Bronchial epithelial cell (primary cell): Measurements from ENCODE around the gene LRIT2. TPM values are rescaled to one million over a fixed set of nuclear protein-coding genes. Genes with fewer than 3 reads are reported as not detected.

Source experiments
- DNase-seq: peaks from one replicate; pipeline ENCODE4 v3.0.0-alpha.2; 2010; ENCODE audit warnings: low read depth
- FAIRE-seq: peaks from 2 replicates; lab custom pipeline; 2011; peaks lifted over from hg19 to GRCh38; lab: Jason Lieb, UNC
- H3K27me3 ChIP-seq: 2 replicates; pipeline ENCODE4 v1.5.1; 2011; ENCODE audit warnings: low read length; ENCODE audit not compliant: control insufficient read depth, insufficient read depth
- H3K36me3 ChIP-seq: 2 replicates; pipeline ENCODE4 v1.5.1; 2011; ENCODE audit warnings: low read length; ENCODE audit not compliant: control insufficient read depth, insufficient read depth
- H3K4me3 ChIP-seq: 2 replicates; pipeline ENCODE4 v1.5.1; 2011; ENCODE audit warnings: mild to moderate bottlenecking, low read depth, low read length, control low read depth
- total RNA-seq: library from RNA; depleted of rRNA; stranded (reverse); fragments of >200 nt; gene quantifications from 2 replicates; pipeline ENCODE4 v1.2.1, GENCODE V29; 2014
- TF ChIP-seq, protein P1 (sequence below): IDR thresholded peaks from 2 replicates; pipeline ENCODE4 v1.5.1; 2011; ENCODE audit warnings: mild to moderate bottlenecking, moderate library complexity, low read length, control low read depth, inconsistent platforms; ENCODE audit not compliant: insufficient read depth, severe bottlenecking

The LRIT2 gene
- total RNA-seq, 1 donor from 2014 or later: not detected

DNA sequence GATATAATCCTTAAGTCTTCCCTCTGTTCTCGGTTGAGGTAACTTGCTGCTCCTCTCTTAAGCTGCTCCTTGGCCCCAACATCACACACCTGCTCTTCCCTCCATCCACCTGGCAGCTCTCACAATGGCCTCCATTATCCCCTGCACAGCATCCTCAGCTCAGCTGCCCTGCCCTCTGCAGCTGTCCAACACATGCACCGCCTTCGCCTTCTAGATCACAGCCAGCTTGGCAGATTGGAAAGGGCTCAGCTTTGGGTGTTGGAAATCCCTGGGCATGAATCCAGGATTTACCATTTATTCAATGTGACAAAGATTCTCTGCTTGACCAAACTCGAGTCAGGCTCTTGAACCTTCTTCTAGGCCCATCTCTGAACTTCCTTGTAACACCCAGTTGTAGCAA, 40.1 kb upstream of the LRIT2 start:
- no peaks in the 10 kb centered on the region for H3K27me3 ChIP-seq
- no peaks in the 10 kb centered on the region for H3K36me3 ChIP-seq
- FAIRE-seq (no peak), DNase-seq (no peak)
- TF ChIP-seq, protein P1, sequence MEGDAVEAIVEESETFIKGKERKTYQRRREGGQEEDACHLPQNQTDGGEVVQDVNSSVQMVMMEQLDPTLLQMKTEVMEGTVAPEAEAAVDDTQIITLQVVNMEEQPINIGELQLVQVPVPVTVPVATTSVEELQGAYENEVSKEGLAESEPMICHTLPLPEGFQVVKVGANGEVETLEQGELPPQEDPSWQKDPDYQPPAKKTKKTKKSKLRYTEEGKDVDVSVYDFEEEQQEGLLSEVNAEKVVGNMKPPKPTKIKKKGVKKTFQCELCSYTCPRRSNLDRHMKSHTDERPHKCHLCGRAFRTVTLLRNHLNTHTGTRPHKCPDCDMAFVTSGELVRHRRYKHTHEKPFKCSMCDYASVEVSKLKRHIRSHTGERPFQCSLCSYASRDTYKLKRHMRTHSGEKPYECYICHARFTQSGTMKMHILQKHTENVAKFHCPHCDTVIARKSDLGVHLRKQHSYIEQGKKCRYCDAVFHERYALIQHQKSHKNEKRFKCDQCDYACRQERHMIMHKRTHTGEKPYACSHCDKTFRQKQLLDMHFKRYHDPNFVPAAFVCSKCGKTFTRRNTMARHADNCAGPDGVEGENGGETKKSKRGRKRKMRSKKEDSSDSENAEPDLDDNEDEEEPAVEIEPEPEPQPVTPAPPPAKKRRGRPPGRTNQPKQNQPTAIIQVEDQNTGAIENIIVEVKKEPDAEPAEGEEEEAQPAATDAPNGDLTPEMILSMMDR: no peak
- no peak overlapping the region for H3K4me3 ChIP-seq

GRCh38 chr10:84264611-84265141, 39.3 kb upstream of the LRIT2 start:
- H3K4me3 ChIP-seq: no peak overlapping the region
- no peaks in the 10 kb centered on the region for H3K36me3 ChIP-seq
- no peaks in the 10 kb centered on the region for H3K27me3 ChIP-seq
- DNase-seq (peak; percentile 40), FAIRE-seq (peak; percentile 73)
- TF ChIP-seq, protein P1: peak; percentile 94

DNA sequence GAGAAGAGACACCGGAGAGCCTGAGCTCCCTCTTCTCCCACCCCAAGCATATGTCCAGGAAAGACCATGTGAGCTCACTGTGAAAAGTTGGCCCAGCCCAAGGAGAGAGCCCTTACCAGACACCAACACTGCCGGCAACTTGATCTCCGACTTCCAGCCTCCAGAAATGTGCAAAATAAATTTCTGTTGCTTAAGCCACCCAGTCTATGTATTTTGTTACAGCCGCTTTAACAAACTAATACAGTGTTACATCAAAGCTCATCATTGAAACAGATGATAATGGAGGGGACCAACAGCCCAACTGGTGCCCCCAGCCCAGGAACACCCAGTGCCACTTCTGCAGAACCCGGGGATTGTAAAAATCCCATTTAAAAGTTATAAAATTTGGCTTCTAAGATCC, 38.4 kb upstream of the LRIT2 start:
- no peaks in the 10 kb centered on the region for H3K36me3 ChIP-seq
- no peaks in the 10 kb centered on the region for H3K27me3 ChIP-seq
- DNase-seq: no peak
- H3K4me3 ChIP-seq: no peak overlapping the region
- TF ChIP-seq, protein P1: no peak
- no peak for FAIRE-seq

DNA sequence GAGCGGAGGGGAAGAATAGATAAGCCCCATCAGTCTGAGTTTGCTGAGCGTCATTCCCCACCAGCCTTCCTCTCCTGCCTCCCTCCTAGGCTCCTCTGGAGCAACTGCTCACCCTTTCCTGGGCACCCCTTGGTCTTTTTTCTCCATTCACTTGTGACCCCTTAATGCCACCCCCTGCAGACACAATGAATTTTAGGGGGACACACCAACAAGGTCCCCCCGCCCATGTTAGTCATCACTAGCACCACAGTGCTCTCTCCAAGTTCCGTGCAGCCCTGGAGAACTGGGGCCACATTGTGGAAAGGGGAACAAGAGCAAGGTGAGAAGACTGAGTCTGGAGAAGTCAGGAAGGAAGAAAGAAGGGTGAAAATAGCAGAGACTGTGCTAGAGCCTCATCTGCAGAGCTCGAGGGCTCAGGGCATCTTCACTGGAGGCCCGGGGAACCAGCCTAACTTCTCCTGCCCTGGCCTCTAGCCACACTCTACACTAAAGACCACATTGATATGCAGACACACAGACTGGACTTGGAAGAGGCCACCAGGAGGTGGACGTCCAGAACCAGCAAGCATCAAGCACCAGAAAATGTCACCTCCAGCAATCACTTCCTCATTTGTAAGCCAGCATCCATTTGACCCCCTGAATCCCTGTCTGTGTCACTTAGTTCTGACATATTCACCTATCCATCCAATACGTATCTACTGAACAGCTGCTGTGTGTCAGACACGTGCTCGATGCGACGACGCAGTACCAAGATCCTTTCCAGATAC, 37.0 kb upstream of the LRIT2 start:
- Histone ChIP-seq H3K27me3 (no peaks in the 10 kb centered on the region), H3K36me3 (no peaks in the 10 kb centered on the region), H3K4me3 (no peak overlapping the region)
- no peak for DNase-seq
- TF ChIP-seq, protein P1: no peak
- no peak for FAIRE-seq

DNA sequence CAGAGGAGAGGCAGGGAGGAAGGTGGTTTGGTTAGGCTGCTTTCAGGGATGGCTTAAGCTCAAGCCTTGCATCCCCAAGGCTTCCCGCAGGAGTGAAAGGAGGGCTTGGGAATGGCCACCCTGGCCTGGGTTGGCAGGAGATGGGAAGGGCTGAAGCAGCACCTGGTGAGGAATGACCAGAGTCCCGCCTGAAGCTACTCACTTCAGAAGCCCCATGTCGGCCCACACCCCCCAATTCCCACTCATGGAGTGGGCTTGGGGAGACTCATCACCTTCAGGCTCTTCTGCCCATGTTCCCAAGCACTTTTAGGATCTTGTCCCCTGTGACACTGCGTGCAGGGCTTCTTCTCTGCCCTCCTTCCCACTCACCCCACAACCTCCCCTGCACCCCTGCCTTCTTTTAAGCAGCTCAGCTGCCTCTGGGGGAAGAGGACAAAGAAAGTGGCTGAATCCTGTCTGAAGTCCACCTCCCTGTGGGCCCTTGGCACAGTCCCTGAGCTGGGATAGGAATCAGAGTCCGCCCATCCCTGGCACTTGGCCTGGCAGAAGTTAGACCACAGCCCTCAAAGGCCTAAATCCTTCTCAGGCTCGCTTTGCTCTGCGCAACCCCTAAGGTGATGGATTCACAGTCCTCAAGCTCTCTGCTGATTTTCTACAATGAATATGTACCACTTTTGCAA, 36.0 kb upstream of the LRIT2 start:
- DNase-seq: no peak
- no peaks in the 10 kb centered on the region for H3K36me3 ChIP-seq
- no peak overlapping the region for H3K4me3 ChIP-seq
- FAIRE-seq: peak; percentile 40
- H3K27me3 ChIP-seq: no peaks in the 10 kb centered on the region
- TF ChIP-seq, protein P1: no peak
